ENCODE results near the gene TEX264. TPM values are rescaled to one million over a fixed set of nuclear protein-coding genes. Genes with fewer than 3 reads are reported as not detected.
"Not testable (repeated sequence)": the region's sequence is repeated elsewhere in the genome, so short reads cannot be mapped to it uniquely, and the experiment has no call there.

Gene TEX264
- total RNA-seq, 1 donor from 2014 or later = 43.1 TPM

DNA sequence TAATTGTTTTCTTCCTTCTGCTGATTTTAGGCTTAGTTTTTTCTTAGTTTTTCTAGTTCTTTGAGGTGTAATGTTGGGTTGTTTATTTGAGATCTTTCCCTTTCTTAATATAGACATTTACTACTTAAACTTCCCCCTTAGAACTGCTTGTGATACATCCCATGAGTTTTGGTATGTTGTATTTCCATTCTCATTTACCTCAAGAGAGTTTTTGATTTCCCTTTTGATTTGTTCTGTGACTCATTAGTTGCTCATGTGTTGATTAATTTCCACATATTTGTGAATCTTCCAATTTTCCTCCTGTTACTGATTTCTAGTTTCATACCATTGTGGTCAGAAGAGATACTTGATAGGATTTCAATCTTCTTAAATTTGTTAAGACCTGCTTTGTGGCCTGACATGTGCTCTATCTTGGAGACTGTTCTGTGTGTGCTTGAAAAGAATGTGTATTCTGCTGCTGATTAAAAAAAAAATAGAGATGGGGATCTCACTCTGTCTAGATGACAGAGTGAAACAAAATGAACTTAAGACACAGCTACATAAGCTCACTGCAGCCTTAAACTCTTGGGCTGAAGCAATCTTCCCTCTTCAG is 58.1 kb downstream of the TEX264 start:
- no peak for DNase-seq (ENCODE audit: low spot score)
- Mint-ChIP-seq H3K9me3 (no peaks in the 10 kb centered on the region), H3K36me3 (ENCODE audit: low read depth) (no peaks in the 10 kb centered on the region), H3K27ac (peak overlapping the region; percentile 74), H3K4me1 (ENCODE audit: low read depth) (peaks cover 34% of the 10 kb centered on the region), H3K4me3 (ENCODE audit: low read depth) (no peak overlapping the region), H3K27me3 (ENCODE audit: low read depth) (peaks cover 5% of the 10 kb centered on the region)
- intact Hi-C loops (cut with micrococcal nuclease) = loop anchor here (5.0 kb wide), 1 partner anchor 1253 kb away; no protein-coding TSS in a partner anchor

DNA sequence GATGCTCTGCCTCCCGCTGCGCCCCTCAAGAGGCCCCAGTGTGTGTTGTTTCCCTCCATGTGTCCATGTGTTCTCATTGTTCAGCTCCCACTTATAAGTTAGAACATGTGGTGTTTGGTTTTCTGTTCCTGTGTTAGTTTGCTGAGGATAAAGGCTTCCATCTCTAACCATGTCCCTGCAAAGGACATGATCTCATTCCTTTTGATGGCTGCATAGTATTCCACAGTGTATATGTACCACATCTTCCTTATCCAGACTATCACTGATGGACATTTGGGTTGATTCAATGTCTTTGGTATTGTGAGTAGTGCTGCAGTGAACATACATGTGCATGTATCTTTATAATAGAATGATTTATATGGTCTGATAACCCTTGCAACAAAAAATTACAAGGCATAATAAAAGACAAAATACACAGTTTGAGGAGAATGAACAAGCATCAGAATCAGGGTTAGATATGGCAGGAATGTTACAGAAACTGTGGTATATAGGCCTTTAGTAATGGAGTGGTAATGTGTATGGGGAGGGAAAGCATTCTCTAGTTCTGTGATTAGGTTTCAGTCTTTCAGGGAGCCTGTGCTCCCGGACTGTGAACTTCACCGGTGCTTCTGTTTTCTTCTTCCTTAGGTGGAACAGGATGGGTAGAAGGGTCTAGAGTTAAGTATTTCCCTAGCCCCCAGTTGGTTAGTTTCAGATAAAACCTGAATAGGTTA is 63.0 kb downstream of the TEX264 start:
- H3K36me3 Mint-ChIP-seq (ENCODE audit: low read depth) = no peaks in the 10 kb centered on the region
- DNase-seq (ENCODE audit: low spot score) = no peak
- intact Hi-C loops (cut with micrococcal nuclease) = no loop called here
- no peaks in the 10 kb centered on the region for H3K9me3 Mint-ChIP-seq
- no peak overlapping the region for H3K4me3 Mint-ChIP-seq (ENCODE audit: low read depth)
- peaks cover 16% of the 10 kb centered on the region for H3K27me3 Mint-ChIP-seq (ENCODE audit: low read depth)
- peak overlapping the region; percentile 45 for H3K27ac Mint-ChIP-seq
- H3K4me1 Mint-ChIP-seq (ENCODE audit: low read depth) = peaks cover 28% of the 10 kb centered on the region

DNA sequence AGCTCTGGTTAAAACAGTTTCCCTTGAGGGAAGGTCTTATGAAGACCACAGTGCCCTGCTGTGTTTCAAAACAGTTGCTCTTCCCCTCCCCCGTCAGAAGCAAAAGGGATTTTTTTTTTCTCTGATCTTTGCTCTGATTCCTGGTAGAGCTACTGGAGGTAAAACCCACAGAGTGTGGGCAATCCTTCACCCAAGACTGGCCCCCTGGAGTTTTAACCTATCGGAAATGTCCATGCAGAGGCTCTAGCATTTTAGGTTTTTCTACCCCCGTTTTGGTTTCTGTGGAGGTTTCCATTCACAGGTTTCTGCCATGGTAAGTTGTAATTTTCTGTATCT is 63.5 kb downstream of the TEX264 start:
- Mint-ChIP-seq H3K36me3 (ENCODE audit: low read depth) (no peaks in the 10 kb centered on the region), H3K4me3 (ENCODE audit: low read depth) (no peak overlapping the region), H3K27me3 (ENCODE audit: low read depth) (peaks cover 21% of the 10 kb centered on the region), H3K9me3 (no peaks in the 10 kb centered on the region), H3K27ac (peak overlapping the region; percentile 45), H3K4me1 (ENCODE audit: low read depth) (peaks cover 25% of the 10 kb centered on the region)
- intact Hi-C loops (cut with micrococcal nuclease) = no loop called here
- DNase-seq (ENCODE audit: low spot score) = no peak

DNA sequence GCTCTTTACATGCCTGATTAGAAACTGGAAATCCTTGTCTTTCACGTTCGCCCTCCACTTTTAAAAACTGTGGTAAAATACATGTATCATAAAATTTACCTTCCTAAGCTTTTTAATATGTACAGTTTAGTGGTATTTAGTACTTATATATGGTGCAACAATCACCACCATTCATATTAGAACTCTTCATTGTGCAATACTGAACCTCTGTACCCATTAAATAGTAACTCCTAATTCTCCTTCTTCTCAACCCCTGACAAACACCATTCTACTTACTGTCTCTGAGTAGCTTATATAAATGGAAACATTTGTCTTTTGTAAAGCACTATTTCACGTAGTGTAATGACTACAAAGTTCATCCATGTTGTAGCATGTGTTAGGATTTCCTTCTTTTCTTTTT is 64.0 kb downstream of the TEX264 start:
- intact Hi-C loops (cut with micrococcal nuclease) = no loop called here
- Mint-ChIP-seq H3K36me3 (ENCODE audit: low read depth) (no peaks in the 10 kb centered on the region), H3K9me3 (no peaks in the 10 kb centered on the region), H3K27me3 (ENCODE audit: low read depth) (peaks cover 25% of the 10 kb centered on the region), H3K27ac (peak overlapping the region; percentile 44), H3K4me3 (ENCODE audit: low read depth) (no peak overlapping the region), H3K4me1 (ENCODE audit: low read depth) (peaks cover 21% of the 10 kb centered on the region)
- DNase-seq (ENCODE audit: low spot score) = no peak

DNA sequence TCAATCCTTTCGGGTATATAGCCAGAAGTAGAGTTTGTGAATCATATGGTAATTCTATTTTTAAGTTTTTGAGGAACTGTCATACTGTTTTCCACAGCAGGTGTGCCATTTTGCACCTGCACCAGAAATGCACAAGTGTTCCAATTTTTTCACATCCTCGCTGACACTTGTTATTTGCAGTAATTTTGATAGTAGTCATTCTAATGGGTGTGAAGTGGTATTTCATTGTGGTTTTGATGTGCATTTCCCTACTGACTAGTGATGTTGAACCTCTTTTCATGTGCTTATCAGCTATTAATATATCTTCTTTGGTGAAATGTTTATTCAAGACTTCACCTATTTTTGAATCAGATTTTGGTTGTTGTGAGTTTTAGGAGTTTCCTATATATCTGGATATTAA is 64.9 kb downstream of the TEX264 start:
- peaks cover 29% of the 10 kb centered on the region for H3K27me3 Mint-ChIP-seq (ENCODE audit: low read depth)
- intact Hi-C loops (cut with micrococcal nuclease) = no loop called here
- no peak for DNase-seq (ENCODE audit: low spot score)
- peaks cover 18% of the 10 kb centered on the region for H3K4me1 Mint-ChIP-seq (ENCODE audit: low read depth)
- H3K27ac Mint-ChIP-seq = no peak overlapping the region
- H3K36me3 Mint-ChIP-seq (ENCODE audit: low read depth) = no peaks in the 10 kb centered on the region
- no peaks in the 10 kb centered on the region for H3K9me3 Mint-ChIP-seq
- no peak overlapping the region for H3K4me3 Mint-ChIP-seq (ENCODE audit: low read depth)

DNA sequence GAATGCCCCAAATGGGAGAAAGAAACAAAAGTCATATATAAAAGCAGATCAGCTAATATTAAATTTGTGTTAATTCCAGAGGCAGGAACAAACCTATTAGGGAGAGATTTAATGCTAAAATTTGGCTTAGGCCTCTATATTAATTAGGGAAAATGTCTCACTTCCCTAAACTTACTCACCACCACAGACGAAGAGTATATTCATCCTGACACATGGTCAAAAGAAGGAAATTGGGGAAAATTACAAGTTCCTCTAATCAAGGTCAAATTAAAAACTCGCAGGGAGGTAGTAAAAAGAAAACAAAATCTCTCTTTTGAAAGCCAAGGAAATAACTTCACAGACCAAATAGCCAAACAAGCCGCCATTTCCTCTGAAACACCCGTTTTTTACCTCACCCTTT is 68.1 kb downstream of the TEX264 start:
- H3K9me3 Mint-ChIP-seq = no peaks in the 10 kb centered on the region
- H3K4me1 Mint-ChIP-seq (ENCODE audit: low read depth) = peaks cover 14% of the 10 kb centered on the region
- no peak for DNase-seq (ENCODE audit: low spot score)
- H3K36me3 Mint-ChIP-seq (ENCODE audit: low read depth) = no peaks in the 10 kb centered on the region
- H3K4me3 Mint-ChIP-seq (ENCODE audit: low read depth) = no peak overlapping the region
- H3K27me3 Mint-ChIP-seq (ENCODE audit: low read depth) = peaks cover 30% of the 10 kb centered on the region
- intact Hi-C loops (cut with micrococcal nuclease) = no loop called here
- no peak overlapping the region for H3K27ac Mint-ChIP-seq

DNA sequence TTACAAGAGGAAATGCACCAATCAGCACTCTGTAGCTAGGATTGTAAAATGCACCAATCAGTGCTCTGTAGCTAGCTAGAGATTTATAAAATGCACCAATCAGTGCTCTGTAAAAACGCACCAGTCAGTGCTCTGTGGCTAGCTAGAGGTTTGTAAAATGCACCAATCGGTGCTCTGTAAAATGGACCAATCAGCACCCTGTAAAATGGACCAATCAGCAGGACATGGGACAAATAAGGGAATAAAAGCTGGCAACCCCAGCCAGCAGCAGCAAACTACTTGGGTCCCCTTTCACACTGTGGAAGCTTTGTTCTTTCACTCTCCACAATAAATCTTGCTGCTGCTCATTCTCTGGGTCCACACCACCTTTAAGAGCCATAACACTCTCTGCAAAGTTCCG is 71.3 kb downstream of the TEX264 start:
- intact Hi-C loops (cut with micrococcal nuclease); H3K9me3 Mint-ChIP-seq; H3K4me1 Mint-ChIP-seq (ENCODE audit: low read depth); H3K36me3 Mint-ChIP-seq (ENCODE audit: low read depth); H3K27ac Mint-ChIP-seq; H3K4me3 Mint-ChIP-seq (ENCODE audit: low read depth); DNase-seq (ENCODE audit: low spot score): not testable (repeated sequence)
- peaks cover 29% of the 10 kb centered on the region for H3K27me3 Mint-ChIP-seq (ENCODE audit: low read depth)

DNA sequence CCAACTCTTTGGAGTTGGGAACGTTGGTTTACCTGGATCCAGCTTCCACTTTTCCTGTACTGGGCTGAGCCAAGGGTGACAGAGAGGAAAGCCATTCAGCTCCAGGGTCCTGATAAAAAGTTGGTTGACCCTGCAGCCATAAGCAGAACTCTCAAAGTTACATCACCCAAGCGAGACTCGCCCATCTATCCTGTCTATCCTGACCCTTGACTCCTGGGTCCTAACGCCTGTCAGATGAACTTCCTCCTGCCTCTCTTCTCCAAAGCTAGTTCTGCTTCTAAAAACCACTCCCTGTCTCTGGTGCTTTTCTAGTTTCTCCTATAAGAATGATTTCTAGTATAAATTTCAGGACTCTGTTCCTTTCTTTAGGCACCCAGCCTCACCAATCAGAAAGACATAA is 71.9 kb downstream of the TEX264 start:
- H3K9me3 Mint-ChIP-seq; H3K27ac Mint-ChIP-seq; H3K36me3 Mint-ChIP-seq (ENCODE audit: low read depth); H3K4me1 Mint-ChIP-seq (ENCODE audit: low read depth); H3K4me3 Mint-ChIP-seq (ENCODE audit: low read depth); DNase-seq (ENCODE audit: low spot score); intact Hi-C loops (cut with micrococcal nuclease): not testable (repeated sequence)
- H3K27me3 Mint-ChIP-seq (ENCODE audit: low read depth) = peaks cover 23% of the 10 kb centered on the region

DNA sequence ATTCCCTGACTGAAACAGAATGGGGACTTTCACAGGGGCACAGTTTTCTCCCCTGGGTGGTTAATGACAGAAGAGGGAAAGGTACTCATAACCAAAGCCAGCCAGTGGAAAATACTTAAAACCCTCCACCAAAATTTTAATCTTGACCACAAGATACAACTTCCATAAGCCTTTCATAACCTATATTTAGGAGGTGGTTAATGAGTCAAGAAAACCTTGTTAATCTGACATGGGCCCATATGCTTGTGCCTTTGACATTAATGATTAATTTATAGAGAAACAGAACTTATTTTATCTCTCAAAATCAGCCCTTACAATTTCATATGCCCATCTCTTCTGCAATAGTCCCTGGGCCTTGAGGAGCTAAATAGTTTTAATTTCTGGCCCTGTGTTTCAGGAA is 76.8 kb downstream of the TEX264 start:
- DNase-seq (ENCODE audit: low spot score) = no peak
- no peak overlapping the region for H3K27ac Mint-ChIP-seq
- intact Hi-C loops (cut with micrococcal nuclease) = no loop called here
- peaks cover 8% of the 10 kb centered on the region for H3K4me1 Mint-ChIP-seq (ENCODE audit: low read depth)
- peaks cover 6% of the 10 kb centered on the region for H3K27me3 Mint-ChIP-seq (ENCODE audit: low read depth)
- peaks cover 3% of the 10 kb centered on the region for H3K9me3 Mint-ChIP-seq
- H3K36me3 Mint-ChIP-seq (ENCODE audit: low read depth) = no peaks in the 10 kb centered on the region
- H3K4me3 Mint-ChIP-seq (ENCODE audit: low read depth) = no peak overlapping the region

DNA sequence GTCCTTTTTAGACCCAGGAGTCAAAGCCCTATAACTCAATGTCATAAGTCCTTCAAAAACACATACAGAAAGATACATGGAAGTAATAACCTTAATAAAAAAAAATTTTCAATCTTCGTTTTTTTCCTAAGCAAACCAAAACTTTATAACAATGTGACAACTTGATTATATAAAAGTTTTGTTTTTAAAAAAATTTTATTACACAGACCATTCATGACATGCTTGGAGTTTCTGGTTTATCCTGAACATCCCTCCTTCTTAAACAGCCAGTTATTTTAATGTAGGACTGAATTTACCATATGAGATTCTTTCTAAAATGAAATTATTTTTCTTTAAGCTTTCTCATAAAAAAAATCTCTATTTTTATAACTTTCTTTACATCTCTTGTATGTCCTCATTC is 77.3 kb downstream of the TEX264 start:
- H3K27me3 Mint-ChIP-seq (ENCODE audit: low read depth) = peaks cover 9% of the 10 kb centered on the region
- H3K4me3 Mint-ChIP-seq (ENCODE audit: low read depth) = no peak overlapping the region
- H3K9me3 Mint-ChIP-seq = peaks cover 3% of the 10 kb centered on the region
- no peaks in the 10 kb centered on the region for H3K36me3 Mint-ChIP-seq (ENCODE audit: low read depth)
- DNase-seq (ENCODE audit: low spot score) = no peak
- intact Hi-C loops (cut with micrococcal nuclease) = no loop called here
- H3K4me1 Mint-ChIP-seq (ENCODE audit: low read depth) = peaks cover 5% of the 10 kb centered on the region
- no peak overlapping the region for H3K27ac Mint-ChIP-seq

DNA sequence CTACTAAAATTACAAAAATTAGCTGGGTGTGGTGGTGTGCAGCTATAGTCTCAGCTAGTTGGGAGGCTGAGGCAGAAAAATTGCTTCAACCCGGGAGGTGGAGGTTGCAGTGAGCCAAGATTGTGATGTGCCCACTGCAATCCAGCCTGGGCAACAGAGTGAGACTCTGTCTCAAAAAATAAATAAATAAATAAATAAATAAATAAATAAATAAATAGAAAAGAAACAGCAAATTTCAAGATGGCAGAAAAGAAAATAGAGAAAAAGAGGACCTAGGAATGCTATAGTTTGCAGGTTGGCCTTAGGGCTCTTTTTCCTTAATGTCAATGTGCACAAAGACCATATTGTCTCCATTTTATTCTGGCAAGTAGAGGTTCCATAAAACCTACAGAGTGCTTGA is 79.8 kb downstream of the TEX264 start:
- Mint-ChIP-seq H3K4me1 (ENCODE audit: low read depth) (peaks cover 5% of the 10 kb centered on the region), H3K9me3 (peaks cover 4% of the 10 kb centered on the region), H3K27me3 (ENCODE audit: low read depth) (peaks cover 19% of the 10 kb centered on the region), H3K4me3 (ENCODE audit: low read depth) (no peak overlapping the region), H3K36me3 (ENCODE audit: low read depth) (no peaks in the 10 kb centered on the region), H3K27ac (no peak overlapping the region)
- intact Hi-C loops (cut with micrococcal nuclease) = no loop called here
- DNase-seq (ENCODE audit: low spot score) = no peak

DNA sequence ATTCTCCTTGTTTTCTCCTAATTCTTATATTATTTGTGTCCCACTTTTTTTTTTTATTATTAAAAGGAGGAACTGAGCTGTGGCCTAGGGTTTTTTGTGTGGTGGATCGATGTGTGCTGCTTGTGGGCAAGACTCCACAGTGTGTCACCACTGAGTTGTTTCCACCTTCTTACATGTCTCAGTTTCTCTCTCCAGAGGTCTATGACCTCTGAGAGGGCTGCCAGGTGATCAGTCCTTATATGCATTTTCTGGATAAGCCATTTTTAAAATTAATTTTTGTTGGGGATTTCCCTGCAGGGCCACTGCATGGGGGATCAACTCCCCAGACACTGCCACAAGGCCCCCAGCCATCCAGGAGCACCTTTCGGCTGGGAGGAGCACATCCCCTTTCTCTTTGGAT is 80.2 kb downstream of the TEX264 start:
- Mint-ChIP-seq H3K4me3 (ENCODE audit: low read depth) (no peak overlapping the region), H3K27ac (no peak overlapping the region), H3K36me3 (ENCODE audit: low read depth) (no peaks in the 10 kb centered on the region), H3K9me3 (peaks cover 8% of the 10 kb centered on the region), H3K27me3 (ENCODE audit: low read depth) (peaks cover 23% of the 10 kb centered on the region), H3K4me1 (ENCODE audit: low read depth) (peaks cover 5% of the 10 kb centered on the region)
- intact Hi-C loops (cut with micrococcal nuclease) = no loop called here
- no peak for DNase-seq (ENCODE audit: low spot score)
